Body of pancreas (tissue), 4 donors: ENCODE measurements around the gene HSPA1B.

Experiments
- CTCF ChIP-seq, 7 experiments: fragments of 450-650 bp in 4 of 7; fragments of 200-600 bp in 3 of 7; sonication (generic) in 3 of 7; IDR thresholded peaks; one replicate each; pipeline ENCODE4 v1.5.1; 2016 to 2019; ENCODE audit warnings: antibody characterized with exemption in 7 of 7
- POLR2A ChIP-seq, 3 donors: fragments of 450-650 bp; IDR thresholded peaks; one replicate each; pipeline ENCODE4 v1.6.1; 2016; ENCODE audit warnings: antibody characterized with exemption in 3 of 3, mild to moderate bottlenecking in 2 of 3

- TF ChIP-seq CTCF (IDR thresholded peaks at IDR 0.05) (no peak), POLR2A (IDR thresholded peaks at IDR 0.05) (peak; percentile 78 to 96 (median 95))
These were observed 35.1 kb downstream of the HSPA1B start, which contains the start of gene NEU1 for GRCh38 chr6:31862344-31863235.
